GM12878 (cell line): ENCODE results near the gene COASY. TPM values are rescaled to one million over a fixed set of nuclear protein-coding genes. Genes with fewer than 3 reads are reported as not detected.

Experiments
- ATAC-seq: fragments of 200-7000 bp; cut with Tn5 transposase; 3 replicates; pipeline ENCODE4 v1.9.1; 2020; ENCODE audit warnings: mild to moderate bottlenecking, moderate library complexity
- BruUV-seq: library from RNA; stranded (reverse); fragments of 400-500 nt; replicated peaks from 2 replicates; lab custom pipeline; 2021; lab: Mats Ljungman, UMichigan
- CTCF ChIA-PET: fragments of 300-600 bp; sonication (Branson Sonifier 250); formaldehyde crosslinking; extraction: SDS; loops from one replicate; lab custom pipeline; 2021; ENCODE audit warnings: inconsistent platforms; lab: Yijun Ruan, JAX
- POLR2A ChIA-PET: fragments of 350-600 bp; formaldehyde crosslinking; extraction: SDS; loops from one replicate; lab custom pipeline; 2021; ENCODE audit warnings: inconsistent platforms; lab: Charles Lee
- RAD21 ChIA-PET: fragments of 300-600 bp; sonication (Branson Sonifier 250); formaldehyde crosslinking; loops from one replicate; lab custom pipeline; 2023; ENCODE audit warnings: antibody characterized with exemption; ENCODE audit not compliant: unreplicated experiment; lab: Charles Lee
- SMC1A ChIA-PET: fragments of 300-600 bp; sonication (Branson Sonifier 250); formaldehyde crosslinking; loops from one replicate; lab custom pipeline; 2023; ENCODE audit not compliant: unreplicated experiment, uncharacterized antibody; lab: Charles Lee
- DNase-seq: peaks from one replicate; pipeline ENCODE4 v3.0.0-alpha.2; 2011; ENCODE audit warnings: low read depth, low spot score
- FAIRE-seq: peaks from 3 replicates; lab custom pipeline; 2011; peaks lifted over from hg19 to GRCh38; lab: Jason Lieb, UNC
- H2AFZ ChIP-seq: 2 replicates; pipeline ENCODE4 v1.6.0; 2011; ENCODE audit warnings: low read depth, low read length, control low read depth; ENCODE audit not compliant: control insufficient read depth
- H3K27ac ChIP-seq: 2 replicates; pipeline ENCODE4 v1.5.1; 2011; ENCODE audit warnings: control low read depth; ENCODE audit not compliant: control insufficient read depth, insufficient read depth
- H3K27me3 ChIP-seq, 2 experiments: replicated peaks in 1 of 2; 2 replicates each; pipeline versions ENCODE4 v1.6.0 to v1.6.1; 2011; ENCODE audit warnings: low read length in 1 of 2; ENCODE audit not compliant: control insufficient read depth in 2 of 2, insufficient read depth in 2 of 2
- H3K36me3 ChIP-seq, 2 experiments: 2 replicates each; pipeline ENCODE4 v1.5.1; 2011; ENCODE audit warnings: low read length in 1 of 2; ENCODE audit not compliant: control insufficient read depth in 2 of 2, insufficient read depth in 2 of 2
- H3K4me1 ChIP-seq: 2 replicates; pipeline ENCODE4 v1.6.1; 2011; ENCODE audit warnings: mild to moderate bottlenecking, low read length, moderate library complexity, mixed read lengths; ENCODE audit not compliant: control insufficient read depth, insufficient read depth
- H3K4me2 ChIP-seq: 2 replicates; pipeline ENCODE4 v1.6.0; 2011; ENCODE audit warnings: control low read depth; ENCODE audit not compliant: control insufficient read depth, insufficient read depth
- H3K4me3 ChIP-seq: fragments of 200-600 bp; sonication (generic); 2 replicates; pipeline ENCODE4 v1.5.1; 2016
- H3K79me2 ChIP-seq: 2 replicates; pipeline ENCODE4 v1.6.0; 2011; ENCODE audit warnings: low read length; ENCODE audit not compliant: control insufficient read depth, insufficient read depth
- H3K9ac ChIP-seq: 2 replicates; pipeline ENCODE4 v1.8.0; 2011; ENCODE audit warnings: low read length, control low read depth, mixed read lengths; ENCODE audit not compliant: control insufficient read depth, insufficient read depth
- H3K9me3 ChIP-seq: replicated peaks from 3 replicates; pipeline ENCODE4 v1.5.1; 2011; ENCODE audit warnings: mild to moderate bottlenecking, low read length; ENCODE audit not compliant: control insufficient read depth, insufficient read depth
- H4K20me1 ChIP-seq: 2 replicates; pipeline ENCODE4 v1.6.0; 2011; ENCODE audit not compliant: control insufficient read depth, insufficient read depth
- BHLHE40 ChIP-seq, 2 experiments: fragments of 450-650 bp in 1 of 2; IDR thresholded peaks; 2 replicates each; pipeline ENCODE4 v1.6.1; 2011 to 2017; ENCODE audit warnings: low read depth in 2 of 2, borderline replicate concordance in 1 of 2, improper control_type of control experiment in 1 of 2, low read length in 1 of 2, mild to moderate bottlenecking in 1 of 2
- BMI1 ChIP-seq: fragments of 450-650 bp; IDR thresholded peaks from 2 replicates; pipeline ENCODE4 v1.6.1; 2016; ENCODE audit warnings: mild to moderate bottlenecking, moderate library complexity, borderline replicate concordance
- EED ChIP-seq: sonication (generic); IDR thresholded peaks from 2 replicates; pipeline ENCODE4 v1.6.1; 2016; ENCODE audit warnings: antibody characterized with exemption, low read depth
- EGR1 ChIP-seq, 2 experiments: IDR thresholded peaks; 1 replicate in 1 of 2; 2 replicates in 1 of 2; pipeline ENCODE4 v1.6.1; 2011 to 2012; ENCODE audit warnings: low read depth in 2 of 2, low read length in 2 of 2, borderline replicate concordance in 1 of 2, mild to moderate bottlenecking in 1 of 2, moderate library complexity in 1 of 2
- EP300 ChIP-seq, 2 experiments: fragments of 150-350 bp in 1 of 2; IDR thresholded peaks; 2 replicates each; pipeline ENCODE4 v1.6.1; 2011 to 2012; ENCODE audit warnings: low read depth in 2 of 2, low read length in 2 of 2, borderline replicate concordance in 1 of 2, improper control_type of control experiment in 1 of 2, inconsistent platforms in 1 of 2; ENCODE audit not compliant: control insufficient read depth in 1 of 2
- HDAC6 ChIP-seq: fragments of 200-600 bp; sonication (generic); IDR thresholded peaks from one replicate; pipeline ENCODE4 v1.8.0; 2017; ENCODE audit warnings: antibody characterized with exemption; ENCODE audit not compliant: unreplicated experiment
- MEF2A ChIP-seq: IDR thresholded peaks from 2 replicates; pipeline ENCODE4 v1.6.1; 2011; ENCODE audit warnings: low read depth, mild to moderate bottlenecking, low read length, moderate library complexity; ENCODE audit not compliant: insufficient read depth
- PML ChIP-seq: IDR thresholded peaks from 2 replicates; pipeline ENCODE4 v1.6.1; 2012; ENCODE audit warnings: low read length, inconsistent platforms
- RBBP5 ChIP-seq: fragments of 200-600 bp; sonication (generic); conservative IDR thresholded peaks from 2 replicates; pipeline ENCODE4 v1.6.1; 2016
- RELA ChIP-seq: fragments of 450-650 bp; IDR thresholded peaks from 2 replicates; pipeline ENCODE4 v1.8.0; 2014; ENCODE audit warnings: borderline replicate concordance; ENCODE audit not compliant: partially characterized antibody
- SIX5 ChIP-seq: IDR thresholded peaks from 2 replicates; pipeline ENCODE4 v1.6.1; 2011; ENCODE audit warnings: mild to moderate bottlenecking, low read depth, low read length, moderate library complexity; ENCODE audit not compliant: severe bottlenecking
- SPI1 ChIP-seq: IDR thresholded peaks from 2 replicates; pipeline ENCODE4 v1.6.1; 2011; ENCODE audit warnings: low read depth, mild to moderate bottlenecking, low read length, moderate library complexity, borderline replicate concordance; ENCODE audit not compliant: insufficient read depth
- SREBF2 ChIP-seq: IDR thresholded peaks from 2 replicates; pipeline ENCODE4 v1.6.1; 2012; ENCODE audit warnings: mild to moderate bottlenecking, low read length
- STAT3 ChIP-seq: IDR thresholded peaks from 2 replicates; pipeline ENCODE4 v1.6.1; 2011; ENCODE audit warnings: low read depth, low read length, improper control_type of control experiment
- ZNF274 ChIP-seq: IDR thresholded peaks from one replicate; pipeline ENCODE4 v1.8.0; 2011; ENCODE audit not compliant: insufficient read length, insufficient read depth
- WGBS: methylation state at CpG from one replicate; pipeline ENCODE4 v1.1.6; 2016; ENCODE audit warnings: low lambda C conversion rate; ENCODE audit not compliant: insufficient replicate concordance, insufficient coverage; ENCODE audit errors: missing lambda C conversion rate; 5-methylcytosine and 5-hydroxymethylcytosine counted together
- in situ Hi-C: fragments of 300-500 bp; cut with MboI; formaldehyde crosslinking; loops from 9 replicates; pipeline ENCODE4 v1.14.3; 2018; ENCODE audit warnings: mixed read lengths
- intact Hi-C: fragments of 100-400 bp; cut with micrococcal nuclease; formaldehyde crosslinking; loops from one replicate; pipeline ENCODE4 v1.14.2; 2022; ENCODE audit not compliant: unreplicated experiment
- polyA plus RNA-seq, 11 experiments: library from polyadenylated mRNA; depleted of rRNA in 4 of 11; unstranded in 6 of 11; stranded (reverse) in 5 of 11; fragments of >200 nt; fragmentation: Nextera tagmentation in 4 of 11; fragmentation: Illumina TruSeq in 1 of 11; extraction: Ambion mirVana in 4 of 11; extraction: Trizol in 1 of 11; gene quantifications; 1 replicate in 1 of 11; 2 replicates in 10 of 11; pipeline versions ENCODE4 v1.2.1 to v1.2.3, GENCODE V29; 2011 to 2016; ENCODE audit warnings: inconsistent platforms in 2 of 11, missing spikeins in 2 of 11, low read depth in 1 of 11
- total RNA-seq, 4 experiments: library from RNA; depleted of rRNA in 3 of 4; stranded (reverse); fragments of >200 nt in 3 of 4; fragmentation: Illumina TruSeq in 1 of 4; extraction: Trizol in 1 of 4; gene quantifications; 2 replicates each; pipeline versions ENCODE4 v1.2.1 to v1.2.3, GENCODE V29; 2013 to 2021

Gene COASY
- total and polyA plus RNA-seq, 10 of the 15 experiments (the other 5 are each of a cell fraction or from before 2014, with no cell fraction given) = 18.6 to 93.9 (median 43.2) TPM

DNA sequence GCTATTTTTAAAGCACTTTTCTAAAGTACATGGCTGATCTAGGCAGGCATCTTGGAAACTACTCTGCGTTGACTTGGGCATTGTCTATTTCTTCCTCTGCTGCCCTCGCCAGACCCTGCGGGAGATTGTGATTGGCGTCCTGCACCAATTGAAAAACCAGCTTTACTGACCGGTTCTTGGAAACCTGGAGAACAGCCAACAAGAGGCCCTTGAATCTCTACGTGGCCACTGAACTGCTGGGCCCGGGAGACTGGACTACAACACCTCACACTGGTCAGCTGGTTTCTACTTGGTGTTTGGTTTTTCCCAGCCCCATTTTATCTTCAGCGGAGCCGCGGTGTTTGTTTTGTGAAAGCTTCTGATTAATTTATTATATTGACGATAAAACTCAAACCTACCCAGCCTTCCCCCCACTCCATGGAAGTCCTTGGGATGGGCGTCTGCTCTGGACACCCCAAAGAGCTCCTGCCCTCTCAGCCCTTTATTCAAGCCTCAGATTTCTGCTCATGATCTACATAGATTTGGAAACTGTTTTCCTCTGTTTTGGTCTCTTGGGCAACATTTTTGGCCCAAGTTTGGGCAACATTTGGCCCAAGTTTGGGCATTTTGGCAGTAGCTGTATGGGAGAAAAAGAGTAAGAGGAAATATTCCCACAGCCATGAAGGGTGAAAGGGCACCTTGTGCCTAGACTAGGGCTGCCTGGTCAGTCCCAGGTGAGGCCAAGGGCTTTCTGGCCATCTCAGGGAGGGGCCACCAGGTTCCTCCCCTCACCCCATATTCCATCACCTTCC lies 9.7 kb downstream of the COASY start:
- H3K4me3 ChIP-seq = no peak overlapping the region
- no peak for DNase-seq
- H3K9ac ChIP-seq = no peak overlapping the region
- intact Hi-C loops (loop anchor here (10.0 kb wide), 1 partner anchor 363 kb away; no protein-coding TSS in a partner anchor), in situ Hi-C loops (loop anchor here (10.0 kb wide), 1 partner anchor 193 kb away; the partner anchor contains the start of gene RAMP2)
- no peak overlapping the region for H3K4me2 ChIP-seq
- no TSS peak for BruUV-seq
- H3K4me1 ChIP-seq = peaks cover 4% of the 10 kb centered on the region; the same call in 1 of the 2 replicates
- ChIA-PET SMC1A (no interaction called here), CTCF (interaction anchor here (2.8 kb wide), 1 partner anchor 7 kb away, joined by 14 read pairs; the partner anchor contains the start of gene PSMC3IP), RAD21 (no interaction called here), POLR2A (interaction anchor here (0.6 kb wide), 1 partner anchor 35 kb away, joined by 4 read pairs; no protein-coding TSS in a partner anchor)
- FAIRE-seq = no peak
- peaks cover 2% of the 10 kb centered on the region; the same call in 1 of the 2 replicates for H4K20me1 ChIP-seq
- 94% methylated on average over 12 of the region's 12 CpGs for WGBS
- H2AFZ ChIP-seq = no peak overlapping the region
- no peaks in the 10 kb centered on the region for H3K9me3 ChIP-seq
- H3K79me2 ChIP-seq = peaks cover 17% of the 10 kb centered on the region
- H3K27me3 ChIP-seq = no peaks in the 10 kb centered on the region
- ATAC-seq = no peak
- no peak for TF ChIP-seq MEF2A
- TF ChIP-seq RBBP5 = no peak
- TF ChIP-seq EGR1 (IDR thresholded peaks at IDR 0.05; ENCODE audit: borderline replicate concordance in 1 of 2, low read depth in 2 of 2, low read length in 2 of 2) = no peak
- no peak for TF ChIP-seq BMI1
- H3K27ac ChIP-seq = no peak overlapping the region
- H3K36me3 ChIP-seq = peaks cover 17 to 40% of the 10 kb centered on the region in 2 experiments

GRCh38 chr17:42573095-42573494 lies 11.1 kb downstream of the COASY start:
- no peaks in the 10 kb centered on the region for H3K27me3 ChIP-seq
- in situ Hi-C loops (loop anchor here (10.0 kb wide), 1 partner anchor 192 kb away; the partner anchor contains the start of gene RAMP2), intact Hi-C loops (loop anchor here (10.0 kb wide), 1 partner anchor 362 kb away; no protein-coding TSS in a partner anchor)
- ChIA-PET SMC1A (interaction anchor here (1.3 kb wide), 1 partner anchor 32 kb away, joined by 3 read pairs; no protein-coding TSS in a partner anchor), RAD21 (no interaction called here), POLR2A (interaction anchor here (1.0 kb wide), 1 partner anchor 24 kb away, joined by 3 read pairs; no protein-coding TSS in a partner anchor), CTCF (no interaction called here)
- 71% methylated on average over 4 of the region's 4 CpGs for WGBS
- no peak overlapping the region for H3K4me3 ChIP-seq
- H3K4me1 ChIP-seq = 0 out of 2 replicates have a peak, but pooled peaks cover 3% of the 10 kb centered on the region
- no peak overlapping the region for H3K9ac ChIP-seq
- peaks cover 15% of the 10 kb centered on the region for H3K79me2 ChIP-seq
- no peak overlapping the region for H3K27ac ChIP-seq
- no peak for FAIRE-seq
- peaks cover 2% of the 10 kb centered on the region; the same call in 1 of the 2 replicates for H4K20me1 ChIP-seq
- no peak for ATAC-seq
- no peak for DNase-seq
- no peaks in the 10 kb centered on the region for H3K9me3 ChIP-seq
- no TSS peak for BruUV-seq
- H3K4me2 ChIP-seq = no peak overlapping the region
- H2AFZ ChIP-seq = no peak overlapping the region
- H3K36me3 ChIP-seq = peaks cover 17 to 40% of the 10 kb centered on the region in 2 experiments
- TF ChIP-seq STAT3 (no peak), EED (no peak), SREBF2 (no peak), SPI1 (no peak), EP300 (IDR thresholded peaks at IDR 0.05; ENCODE audit: borderline replicate concordance in 1 of 2, control insufficient read depth in 1 of 2, low read depth in 2 of 2, low read length in 2 of 2) (no peak), SIX5 (no peak), ZNF274 (no peak), BHLHE40 (IDR thresholded peaks at IDR 0.05; ENCODE audit: borderline replicate concordance in 1 of 2, low read depth in 2 of 2, low read length in 1 of 2) (no peak), PML (no peak), RELA (no peak), HDAC6 (no peak)
